Testis (tissue), 2 donors: ENCODE results near the gene SENP1.

Experiments
- CTCF ChIP-seq, 3 experiments: fragments of 450-650 bp in 2 of 3; fragments of 200-600 bp in 1 of 3; sonication (generic) in 1 of 3; IDR thresholded peaks; one replicate each; pipeline ENCODE4 v1.5.1; 2016 to 2019; ENCODE audit warnings: antibody characterized with exemption in 3 of 3, mild to moderate bottlenecking in 2 of 3, moderate library complexity in 1 of 3
- POLR2A ChIP-seq: fragments of 450-650 bp; IDR thresholded peaks from one replicate; pipeline ENCODE4 v1.6.1; 2017; ENCODE audit warnings: antibody characterized with exemption, mild to moderate bottlenecking, moderate library complexity

- TF ChIP-seq POLR2A, result no peak
- TF ChIP-seq CTCF (IDR thresholded peaks at IDR 0.05), result no peak
Measured at GRCh38 chr12:48018618-48018995, 87.3 kb downstream of the SENP1 start.
